Measurements from ENCODE around the gene RUSC2. TPM values are rescaled to one million over a fixed set of nuclear protein-coding genes. Genes with fewer than 3 reads are reported as not detected.

Gene RUSC2
- total RNA-seq, 1 donor from 2014 or later, result 27.5 TPM

GRCh38 chr9:35506359-35506758 is 16.4 kb downstream of the RUSC2 start:
- Histone ChIP-seq H3K4me3 (no peak overlapping the region), H3K9me3 (replicated peaks) (no peaks in the 10 kb centered on the region), H3K27ac (replicated peaks) (no peak overlapping the region), H3K36me3 (no peaks in the 10 kb centered on the region), H3K27me3 (ENCODE audit: low read depth) (no peaks in the 10 kb centered on the region), H3K4me1 (peaks cover 49% of the 10 kb centered on the region)
- DNase-seq, result no peak
- TF ChIP-seq CTCF (IDR thresholded peaks at IDR 0.05; ENCODE audit: borderline replicate concordance), result no peak
- intact Hi-C loops (cut with micrococcal nuclease), result loop anchor here (5.0 kb wide), 1 partner anchor 36 kb away; no protein-coding TSS in a partner anchor

DNA sequence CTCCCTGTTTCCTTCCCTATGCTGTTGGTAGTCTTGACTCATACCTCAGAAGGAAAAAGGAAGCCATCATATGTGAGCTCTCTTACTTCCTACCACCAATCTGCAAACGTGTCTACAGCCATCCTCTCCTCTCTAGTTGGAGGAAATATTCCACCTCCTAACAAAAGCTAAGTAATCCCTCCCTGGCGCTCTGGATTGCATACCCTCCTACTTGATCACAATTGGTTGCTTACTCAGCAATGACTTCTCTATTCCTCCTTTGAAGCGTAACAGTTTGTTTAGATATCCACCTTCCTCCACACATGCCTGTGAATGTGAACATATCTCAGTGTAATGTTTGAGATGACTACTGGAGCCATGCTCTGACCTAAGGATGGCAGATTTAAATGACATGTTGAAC is 18.2 kb downstream of the RUSC2 start:
- no peaks in the 10 kb centered on the region for H3K36me3 ChIP-seq
- intact Hi-C loops (cut with micrococcal nuclease), result loop anchor here (5.0 kb wide), 1 partner anchor 34 kb away; no protein-coding TSS in a partner anchor
- no peak for DNase-seq
- H3K4me1 ChIP-seq, result peaks cover 56% of the 10 kb centered on the region
- H3K27ac ChIP-seq (replicated peaks), result peak overlapping the region; percentile 90
- H3K9me3 ChIP-seq (replicated peaks), result no peaks in the 10 kb centered on the region
- TF ChIP-seq CTCF (IDR thresholded peaks at IDR 0.05; ENCODE audit: borderline replicate concordance), result no peak
- H3K4me3 ChIP-seq, result no peak overlapping the region
- H3K27me3 ChIP-seq (ENCODE audit: low read depth), result no peaks in the 10 kb centered on the region

DNA sequence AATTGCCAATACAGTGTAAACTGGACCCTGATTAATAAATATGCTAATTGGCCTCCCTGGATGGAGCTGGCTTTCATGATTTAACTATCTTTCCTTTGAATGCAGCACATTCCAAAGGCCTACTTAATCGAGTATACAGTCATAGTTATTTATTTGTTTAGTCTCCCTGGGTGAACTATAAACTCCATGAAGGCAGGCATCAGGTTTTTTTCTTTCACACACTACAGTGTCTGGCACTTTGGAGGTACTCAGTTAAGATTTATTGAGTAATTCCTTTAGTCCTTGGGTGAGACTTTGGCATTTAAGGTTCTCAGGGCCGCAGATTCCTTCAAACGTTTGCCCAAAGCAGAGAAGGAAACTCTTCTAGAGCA is 20.5 kb downstream of the RUSC2 start:
- Histone ChIP-seq H3K9me3 (replicated peaks) (no peaks in the 10 kb centered on the region), H3K4me1 (peaks cover 61% of the 10 kb centered on the region), H3K27me3 (ENCODE audit: low read depth) (no peaks in the 10 kb centered on the region), H3K27ac (replicated peaks) (peak overlapping the region; percentile 90), H3K36me3 (no peaks in the 10 kb centered on the region), H3K4me3 (peak overlapping the region; percentile 2)
- TF ChIP-seq CTCF (IDR thresholded peaks at IDR 0.05; ENCODE audit: borderline replicate concordance), result no peak
- intact Hi-C loops (cut with micrococcal nuclease), result no loop called here
- DNase-seq, result no peak

DNA sequence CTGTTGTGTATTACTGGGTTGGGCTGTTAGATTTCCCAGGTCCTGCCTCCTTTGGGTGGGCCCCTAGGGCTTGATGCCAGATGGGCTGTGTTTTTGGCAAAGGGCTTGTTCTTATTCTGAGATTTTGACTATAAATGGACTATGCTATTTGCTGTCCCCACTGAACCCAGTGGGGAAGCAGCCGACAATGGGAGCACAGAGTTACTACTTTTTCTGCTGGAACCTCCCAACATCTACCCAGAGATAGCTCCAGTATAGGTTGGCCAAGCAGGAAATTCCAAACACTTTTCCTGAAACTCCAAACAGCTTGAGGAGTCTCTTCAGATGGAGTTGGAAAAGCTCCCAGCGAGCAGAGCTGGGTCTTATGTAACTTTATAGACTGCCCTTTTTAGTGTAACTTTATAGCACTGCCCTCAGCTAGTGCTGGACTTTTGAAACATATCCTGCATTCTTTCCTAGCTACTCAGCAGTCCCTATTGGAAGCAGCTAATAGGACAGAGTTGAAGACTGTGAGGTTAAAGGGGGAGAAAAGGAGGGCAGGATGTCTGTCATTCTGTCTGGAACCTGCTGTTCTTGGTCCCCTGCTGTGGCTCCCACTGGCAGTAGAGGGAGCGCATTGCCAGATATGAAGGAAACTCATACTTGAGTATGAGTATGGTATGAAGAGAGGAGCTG is 21.0 kb downstream of the RUSC2 start:
- peak; percentile 84 for DNase-seq
- peak; percentile 56 for TF ChIP-seq CTCF (IDR thresholded peaks at IDR 0.05; ENCODE audit: borderline replicate concordance)
- Histone ChIP-seq H3K36me3 (no peaks in the 10 kb centered on the region), H3K4me3 (peak overlapping the region; percentile 3), H3K27me3 (ENCODE audit: low read depth) (no peaks in the 10 kb centered on the region), H3K27ac (replicated peaks) (peak overlapping the region; percentile 90), H3K9me3 (replicated peaks) (no peaks in the 10 kb centered on the region), H3K4me1 (peaks cover 61% of the 10 kb centered on the region)
- intact Hi-C loops (cut with micrococcal nuclease), result no loop called here

GRCh38 chr9:35511453-35511852 is 21.5 kb downstream of the RUSC2 start:
- Histone ChIP-seq H3K4me1 (peaks cover 66% of the 10 kb centered on the region), H3K4me3 (peak overlapping the region; percentile 3)

More at GRCh38 chr9:35511453-35511852, 21.5 kb downstream of the RUSC2 start:
- Histone ChIP-seq H3K27ac (replicated peaks) (peak overlapping the region; percentile 90), H3K27me3 (ENCODE audit: low read depth) (no peaks in the 10 kb centered on the region), H3K36me3 (no peaks in the 10 kb centered on the region), H3K9me3 (replicated peaks) (no peaks in the 10 kb centered on the region)
- DNase-seq, result no peak
- intact Hi-C loops (cut with micrococcal nuclease), result no loop called here
- TF ChIP-seq CTCF (IDR thresholded peaks at IDR 0.05; ENCODE audit: borderline replicate concordance), result no peak
